ENCODE results near the gene UBALD2. TPM values are rescaled to one million over a fixed set of nuclear protein-coding genes. Genes with fewer than 3 reads are reported as not detected.
A peak's percentile ranks its signal among the peaks of the same experiment; 100 is the strongest.

Gene UBALD2
- total and polyA plus RNA-seq, 2 of the 13 experiments (the other 11 are each of a cell fraction or from before 2014, with no cell fraction given), result 3.3 to 89.7 TPM

- TF ChIP-seq KIAA2018 (CRISPR knock-in tag; IDR thresholded peaks at IDR 0.05; ENCODE audit: borderline replicate concordance) (no peak), MED13 (CRISPR knock-in tag; IDR thresholded peaks at IDR 0.05) (no peak), PAXIP1 (CRISPR knock-in tag; conservative IDR thresholded peaks at IDR 0.05) (peak; percentile 78), LBX2 (CRISPR knock-in tag; IDR thresholded peaks at IDR 0.05; ENCODE audit: borderline replicate concordance) (no peak), BCL3 (CRISPR knock-in tag; IDR thresholded peaks at IDR 0.05) (0 out of 2 replicates have a peak, but pooled peaks have one; percentile 34), ZNF362 (CRISPR knock-in tag; IDR thresholded peaks at IDR 0.05; ENCODE audit: borderline replicate concordance) (peak; percentile 99), ZNF432 (CRISPR knock-in tag; IDR thresholded peaks at IDR 0.05; ENCODE audit: borderline replicate concordance) (no peak), HNF4G (IDR thresholded peaks at IDR 0.05; ENCODE audit: borderline replicate concordance, low read depth, low read length) (no peak), HNF4G (CRISPR knock-in tag; IDR thresholded peaks at IDR 0.05; ENCODE audit: borderline replicate concordance, low read depth) (no peak), ZEB1 (IDR thresholded peaks at IDR 0.05; ENCODE audit: insufficient replicate concordance, low read depth) (no peak), NFE2L1 (CRISPR knock-in tag; IDR thresholded peaks at IDR 0.05; ENCODE audit: borderline replicate concordance) (no peak), MAFG (CRISPR knock-in tag; IDR thresholded peaks at IDR 0.05) (no peak)
Observed at GRCh38 chr17:76237859-76238313, 27.3 kb upstream of the UBALD2 start (continued).

All from HepG2 (cell line).